HG02885 (cell line): Measurements from ENCODE around the gene CLEC6A.
"Not testable (repeated sequence)": the region's sequence is repeated elsewhere in the genome, so short reads cannot be mapped to it uniquely, and the experiment has no call there.

ENCODE experiments used
- ATAC-seq: cut with Tn5 transposase; IDR thresholded peaks from one replicate; pipeline ENCODE4 v1.9.1; 2021; ENCODE audit warnings: mild to moderate bottlenecking; ENCODE audit not compliant: unreplicated experiment, poor library complexity

Gene CLEC6A

DNA sequence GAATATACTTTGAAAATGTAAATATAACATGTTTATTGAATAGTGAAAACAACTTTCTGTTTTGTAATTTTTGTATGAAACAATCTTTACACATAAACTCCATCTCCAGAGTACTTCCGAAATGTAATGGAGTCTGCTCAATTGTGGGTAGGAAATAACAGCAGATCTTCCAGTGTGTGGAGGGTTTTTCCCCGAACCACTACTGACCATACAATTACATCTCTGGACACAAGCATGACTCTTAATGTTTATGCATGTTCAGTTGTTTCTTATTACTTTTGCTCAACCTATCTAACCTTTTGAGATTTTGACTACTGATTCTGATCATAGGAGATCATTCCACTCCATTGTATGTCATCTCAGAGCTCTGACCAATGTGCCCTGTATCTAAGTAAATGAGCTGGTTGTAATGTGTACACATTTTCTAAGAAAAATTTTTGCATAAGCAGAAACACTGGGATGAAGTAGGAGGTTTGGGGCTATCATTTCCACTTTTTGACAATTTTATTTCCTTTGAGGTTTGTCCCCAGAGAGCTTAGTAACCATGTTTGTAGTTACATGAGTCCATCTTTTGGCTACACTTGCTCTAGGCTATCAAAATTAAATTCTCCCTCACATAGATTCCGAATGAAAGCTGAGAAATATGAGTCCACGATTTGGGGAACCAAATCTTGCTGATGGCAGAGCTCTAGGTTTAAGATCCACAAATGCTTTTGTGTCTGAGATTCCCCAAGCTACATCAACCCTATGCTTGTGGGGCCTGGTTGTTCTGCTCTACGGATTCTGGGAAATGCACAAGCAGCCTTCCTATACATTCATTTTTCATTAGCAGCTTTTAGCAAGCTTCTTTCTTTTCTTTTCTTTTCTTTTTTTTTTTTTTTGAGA lies 36.1 kb downstream of the CLEC6A start:
- ATAC-seq, result no peak

DNA sequence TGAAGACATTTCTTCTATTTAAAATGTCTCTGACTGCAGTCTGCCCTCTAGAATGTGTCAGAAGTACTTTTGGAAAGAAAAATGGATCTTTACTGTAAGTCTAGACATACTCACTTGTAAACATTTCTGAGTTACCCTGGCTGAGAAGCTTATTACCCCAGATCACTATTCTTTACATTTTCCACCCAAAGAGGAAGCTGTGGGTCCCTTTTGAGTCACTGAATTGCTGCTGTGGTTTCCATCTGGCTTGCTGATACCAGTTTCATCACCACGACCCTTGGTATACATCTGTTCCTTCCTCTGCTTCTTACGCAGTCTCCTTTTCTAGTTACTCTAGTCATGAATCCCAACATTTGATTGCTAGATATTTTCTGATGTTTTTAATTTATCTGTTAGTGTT lies 37.3 kb downstream of the CLEC6A start:
- ATAC-seq, result peak; percentile 99

DNA sequence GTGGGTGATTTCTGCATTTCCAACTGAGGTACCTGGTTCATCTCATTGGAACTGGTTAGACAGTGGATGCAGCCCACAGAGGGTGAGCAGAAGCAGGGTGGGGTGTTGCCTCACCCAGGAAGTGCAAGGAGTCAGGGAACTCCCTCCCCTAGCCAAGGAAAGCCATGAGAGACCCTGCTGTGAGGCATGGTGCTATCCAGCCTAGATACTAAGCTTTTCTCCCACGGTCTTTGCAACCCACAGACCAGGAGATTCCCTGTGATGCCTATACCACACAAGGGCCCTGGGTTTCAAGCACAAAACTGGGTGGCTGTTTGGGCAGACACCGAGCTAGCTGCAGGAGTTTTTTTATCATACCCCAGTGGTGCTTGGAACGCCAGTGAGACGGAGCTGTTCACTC lies 39.9 kb downstream of the CLEC6A start:
- ATAC-seq, result not testable (repeated sequence)

DNA sequence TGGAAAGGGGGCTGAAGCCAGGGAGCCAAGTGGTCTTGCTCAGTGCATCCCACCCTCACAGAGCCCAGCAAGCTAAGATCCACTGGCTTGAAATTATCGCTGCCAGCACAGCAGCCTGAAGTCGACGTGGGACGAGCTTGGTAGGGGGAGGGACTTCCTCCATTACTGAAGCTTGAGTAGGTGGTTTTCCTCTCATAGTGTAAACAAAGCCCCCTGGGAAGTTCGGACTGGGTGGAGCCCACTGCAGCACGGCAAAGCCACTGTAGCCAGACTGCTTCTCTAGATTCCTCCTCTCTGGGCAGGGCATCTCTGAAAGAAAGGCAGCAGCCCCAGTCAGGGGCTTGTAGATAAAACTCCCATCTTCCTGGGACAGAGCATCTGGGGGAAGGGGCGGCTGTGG lies 40.3 kb downstream of the CLEC6A start:
- ATAC-seq, result not testable (repeated sequence)

DNA sequence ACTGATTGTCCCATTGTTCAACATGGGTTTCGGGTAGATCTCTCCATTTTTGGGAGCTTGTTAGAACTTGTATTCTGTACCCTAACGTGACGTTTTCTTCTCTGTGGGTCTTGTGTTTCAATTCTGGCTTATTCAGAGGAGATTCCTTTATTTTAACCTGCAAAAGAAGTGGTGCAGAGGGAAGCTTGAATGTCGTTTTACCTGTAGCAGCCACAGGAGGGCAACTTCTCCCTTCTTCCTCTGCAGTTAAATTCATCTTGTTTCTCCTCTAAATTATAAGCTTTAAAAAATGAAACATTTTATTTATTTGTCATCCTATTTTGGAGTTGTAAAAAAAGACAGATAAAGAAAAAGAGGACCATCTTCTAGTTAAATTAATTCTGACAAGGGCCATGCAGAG lies 43.9 kb downstream of the CLEC6A start:
- ATAC-seq, result no peak

DNA sequence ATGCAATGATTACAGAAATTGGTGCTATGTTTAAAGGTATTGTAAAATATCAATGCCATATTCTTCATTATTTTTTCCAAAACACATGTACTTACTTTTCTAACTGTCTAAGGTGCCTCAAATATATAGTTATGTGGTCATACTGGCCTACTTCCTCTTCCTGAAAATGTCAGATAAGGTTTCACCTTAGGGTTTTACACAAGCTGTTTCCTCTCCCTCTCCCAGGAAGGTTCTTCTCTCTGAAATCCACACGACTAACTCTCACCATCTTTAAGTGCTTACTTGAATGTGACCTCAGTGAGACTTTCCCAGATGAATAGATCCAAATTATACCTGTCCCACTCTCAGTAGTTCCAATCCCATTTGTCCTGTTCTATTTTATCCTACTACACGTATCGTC lies 46.0 kb downstream of the CLEC6A start:
- ATAC-seq, result no peak

DNA sequence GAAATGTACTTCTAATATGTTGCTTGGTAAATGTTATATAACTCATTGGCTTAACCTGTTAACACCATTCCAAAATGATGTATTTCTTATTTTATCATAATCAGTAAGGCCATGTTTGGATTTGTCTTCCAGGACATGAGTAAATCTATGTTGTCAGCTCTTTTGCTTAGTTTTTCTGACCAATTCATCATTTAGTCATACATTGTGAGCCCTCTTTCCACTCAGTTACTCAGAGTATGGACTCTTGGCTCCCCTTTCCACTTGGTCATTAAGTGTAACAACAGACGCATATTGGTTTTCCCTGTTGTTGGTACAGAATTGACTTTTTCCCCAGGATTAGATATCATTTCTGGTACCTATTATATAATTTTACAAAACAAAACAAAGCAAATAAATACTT lies 48.6 kb downstream of the CLEC6A start:
- ATAC-seq, result no peak

DNA sequence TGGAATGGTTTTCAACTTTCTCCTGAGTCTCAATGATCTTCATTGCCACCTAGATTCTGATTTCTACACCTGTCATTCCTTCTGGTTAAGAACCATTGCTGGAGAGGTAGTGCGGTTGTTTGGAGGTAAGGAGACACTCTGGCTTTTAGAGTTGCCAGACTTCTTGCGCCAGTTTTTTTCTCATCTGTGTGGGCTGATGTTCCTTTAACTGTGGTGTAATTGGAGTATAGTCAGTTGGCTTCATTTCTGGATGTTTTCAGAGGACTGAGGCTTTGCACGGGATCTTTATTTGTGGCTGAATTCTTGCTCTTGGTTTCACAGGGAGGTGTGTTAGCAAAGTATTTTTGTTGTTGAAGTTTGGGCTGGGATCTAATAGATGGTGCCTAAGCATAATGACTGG lies 51.8 kb downstream of the CLEC6A start:
- ATAC-seq, result no peak

DNA sequence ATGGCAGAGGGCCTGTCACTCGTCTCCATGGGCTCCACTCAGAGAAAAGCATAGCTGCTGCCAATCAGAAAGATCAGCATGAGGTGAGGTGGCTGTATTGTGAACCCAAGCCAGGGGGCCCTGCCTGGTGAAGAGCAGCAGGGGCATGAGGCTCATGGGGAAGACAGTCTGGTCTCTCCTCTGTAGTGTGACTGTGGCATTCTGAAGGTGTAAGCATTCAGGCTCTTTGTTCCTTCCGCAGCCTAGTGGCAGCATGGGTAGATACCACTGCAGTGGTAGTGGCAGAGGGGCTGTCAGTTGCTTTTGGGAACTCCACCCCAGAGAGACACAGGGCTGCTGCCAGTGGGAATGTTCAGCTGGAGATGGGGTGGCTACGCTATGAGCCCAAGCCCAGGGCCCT lies 52.5 kb downstream of the CLEC6A start:
- no peak for ATAC-seq

DNA sequence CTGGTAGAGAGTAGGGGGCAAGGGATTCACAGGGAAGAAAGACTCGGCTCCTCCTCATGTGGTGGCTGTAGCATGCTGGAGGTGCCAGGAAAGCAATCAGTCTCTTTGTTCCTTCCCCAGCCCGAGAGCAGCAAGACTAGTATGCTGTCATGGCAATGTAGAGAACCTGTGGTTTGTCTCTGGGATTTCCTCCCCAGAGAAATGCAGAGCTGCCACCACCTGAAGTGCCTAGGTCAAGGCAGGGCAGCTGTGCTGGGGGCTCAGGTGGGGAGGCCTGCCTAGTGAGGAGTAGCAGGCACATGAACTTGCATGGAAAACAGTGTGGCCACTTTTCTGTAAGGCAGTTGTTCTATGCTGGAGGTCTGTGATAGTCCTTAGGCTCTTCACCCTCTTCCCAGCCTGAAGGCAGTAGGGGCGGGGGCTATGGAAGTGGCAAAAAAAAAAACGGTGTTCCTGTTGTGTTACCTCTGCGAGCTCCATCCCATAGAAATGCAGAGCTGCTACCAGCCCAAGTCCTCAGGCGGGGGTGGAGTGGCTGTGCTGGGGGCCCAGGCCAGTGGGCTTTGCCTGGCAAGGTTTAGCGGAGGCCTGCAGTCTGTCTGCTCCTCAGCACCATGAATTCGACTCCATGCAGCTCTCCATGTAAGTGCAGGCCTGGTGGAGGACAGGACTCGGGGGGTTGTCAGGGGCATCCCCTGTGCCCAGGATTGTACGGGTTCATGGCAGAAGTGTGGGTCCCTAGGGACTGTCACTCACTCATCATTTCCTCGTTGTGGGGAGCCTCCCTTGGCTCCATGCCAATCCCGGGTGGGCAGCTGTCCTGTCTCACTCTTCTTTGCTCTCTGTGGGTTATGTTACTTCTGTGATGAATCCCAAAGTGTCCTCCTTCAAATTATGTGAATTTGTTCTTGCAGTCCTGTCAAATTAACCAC lies 53.4 kb downstream of the CLEC6A start:
- ATAC-seq, result no peak

DNA sequence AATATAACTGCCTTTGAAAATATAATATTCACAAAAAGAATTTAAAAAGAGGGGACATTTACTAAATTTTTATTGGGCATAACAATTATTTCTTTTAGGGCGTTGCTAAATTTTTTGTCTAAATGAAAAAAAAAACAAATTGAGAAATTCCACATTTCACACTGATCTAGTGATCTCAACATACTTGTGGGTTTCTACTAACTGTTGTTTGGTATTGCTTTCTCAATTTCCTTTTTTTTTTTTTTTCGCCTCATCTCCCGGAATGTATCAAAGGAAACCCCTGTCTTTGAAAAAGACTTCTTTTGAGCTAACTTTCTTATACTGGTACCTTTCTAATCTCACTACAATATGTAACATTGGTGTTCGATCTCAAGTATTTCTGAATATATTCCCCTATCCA lies 57.5 kb downstream of the CLEC6A start, which contains the start of gene CLEC4D:
TSS of gene CLEC4D (plus strand) at position 248 of the 400 bp plus-strand sequence. CDS start 230 bp downstream, outside the sequence.
- ATAC-seq, result no peak

DNA sequence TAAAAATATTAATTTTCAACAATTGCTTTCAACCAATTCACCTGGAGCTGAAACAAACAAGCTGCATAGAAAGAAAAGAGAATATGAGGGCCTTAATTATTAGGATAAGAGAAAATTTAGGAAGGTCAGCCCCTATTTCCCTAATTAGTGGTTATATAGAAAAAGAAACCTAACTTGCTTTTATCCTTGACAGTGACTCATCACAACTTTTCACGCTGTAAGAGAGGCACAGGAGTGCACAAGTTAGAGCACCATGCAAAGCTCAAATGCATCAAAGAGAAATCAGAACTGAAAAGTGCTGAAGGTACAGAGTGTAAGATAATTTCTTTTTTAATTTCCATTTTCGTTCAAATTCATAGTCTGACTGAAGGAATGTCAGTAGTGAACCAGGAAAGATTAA lies 62.2 kb downstream of the CLEC6A start:
- no peak for ATAC-seq

DNA sequence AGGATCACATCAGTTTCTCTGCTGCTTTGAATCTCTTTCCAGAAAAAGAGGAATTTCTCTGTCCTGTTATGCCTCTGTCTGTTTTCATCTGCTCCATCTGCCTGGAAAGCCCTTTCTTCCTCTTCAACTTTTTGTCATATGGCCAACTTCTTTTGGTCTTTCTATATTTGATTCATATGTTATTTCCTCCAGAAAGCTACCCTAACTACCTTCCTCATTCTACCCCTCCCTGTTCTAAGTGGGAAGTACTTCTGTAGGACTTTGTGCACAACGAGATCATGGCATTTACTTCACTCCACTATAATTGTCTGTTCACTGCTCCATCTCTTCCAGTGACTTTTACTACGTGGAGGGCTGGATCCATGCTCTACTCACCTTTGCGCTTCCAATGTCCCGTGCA lies 63.4 kb downstream of the CLEC6A start:
- ATAC-seq, result no peak

DNA sequence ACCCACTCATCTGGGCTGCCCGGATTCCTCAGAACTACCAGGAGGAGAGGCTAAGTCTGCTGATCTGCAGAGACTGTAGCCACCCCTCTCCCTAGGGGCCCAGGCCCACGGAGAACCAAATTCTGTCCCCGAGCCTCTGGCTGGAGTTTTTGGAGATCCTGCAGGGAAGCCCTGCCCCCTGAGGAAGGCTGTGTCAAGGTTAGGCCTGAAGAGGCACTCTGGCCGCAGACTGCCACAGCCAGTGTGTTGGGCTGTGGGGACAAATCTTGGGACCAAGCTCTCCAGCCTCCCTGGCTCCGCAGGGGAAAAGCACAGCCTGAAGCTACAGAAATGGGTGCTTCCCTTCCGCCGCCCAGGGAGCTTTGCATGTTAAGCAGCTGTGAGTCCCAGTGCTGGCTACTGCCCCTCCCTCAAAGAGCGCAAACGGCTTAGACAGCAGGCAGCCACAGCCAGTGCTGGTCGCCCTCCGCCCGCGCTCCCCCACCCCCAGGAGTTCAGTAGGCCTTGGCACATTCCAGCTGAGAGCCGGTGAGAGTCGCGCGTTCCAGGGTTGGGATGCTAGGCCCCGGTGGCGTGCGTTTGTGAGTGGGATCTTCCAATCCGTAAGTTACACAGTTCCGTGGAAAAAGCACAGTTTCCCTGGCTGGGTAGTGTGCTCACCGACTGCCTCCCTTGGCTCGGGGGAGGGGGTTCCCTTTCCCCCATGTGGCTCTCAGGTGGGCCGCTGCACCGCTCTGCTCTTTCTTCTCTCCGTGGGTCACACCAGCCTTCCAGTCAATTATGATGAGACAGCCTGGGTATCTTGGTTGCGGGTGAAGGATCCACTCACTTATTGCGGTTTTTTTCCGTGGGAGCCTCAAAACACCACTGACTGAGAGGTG lies 71.7 kb downstream of the CLEC6A start:
- ATAC-seq, result no peak
